DMS153 (cell line): ENCODE data around the gene AFG1L.
"Not testable (repeated sequence)": the region's sequence is repeated elsewhere in the genome, so short reads cannot be mapped to it uniquely, and the experiment has no call there.

ENCODE experiments used
- DNase-seq: peaks from one replicate; lab custom pipeline; 2025; lab: John Stamatoyannopoulos, UW

The AFG1L gene

DNA sequence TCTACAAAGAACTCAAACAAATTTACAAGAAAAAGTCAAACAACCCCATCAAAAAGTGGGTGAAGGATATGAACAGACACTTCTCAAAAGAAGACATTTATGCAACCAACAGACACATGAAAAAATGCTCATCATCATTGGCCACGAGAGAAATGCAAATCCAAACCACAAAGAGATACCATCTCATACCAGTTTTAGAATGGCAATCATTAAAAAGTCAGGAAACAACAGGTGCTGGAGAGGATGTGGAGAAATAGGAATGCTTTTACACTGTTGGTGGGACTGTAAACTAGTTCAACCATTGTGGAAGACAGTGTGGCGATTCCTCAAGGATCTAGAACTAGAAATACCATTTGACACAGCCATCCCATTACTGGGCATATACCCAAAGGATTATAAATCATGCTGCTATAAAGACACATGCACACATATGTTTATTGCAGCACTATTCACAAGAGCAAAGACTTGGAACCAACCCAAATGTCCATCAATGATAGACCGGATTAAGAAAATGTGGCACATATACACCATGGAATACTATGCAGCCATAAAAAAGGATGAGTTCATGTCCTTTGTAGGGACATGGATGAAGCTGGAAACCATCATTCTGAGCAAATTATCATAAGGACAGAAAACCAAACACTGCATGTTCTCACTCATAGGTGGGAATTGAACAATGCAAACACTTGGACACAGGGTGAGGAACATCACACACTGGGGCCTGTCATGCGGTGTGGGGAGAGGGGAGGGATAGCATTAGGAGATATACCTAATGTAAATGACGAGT is 121.4 kb downstream of the AFG1L start:
- not testable (repeated sequence) for DNase-seq

DNA sequence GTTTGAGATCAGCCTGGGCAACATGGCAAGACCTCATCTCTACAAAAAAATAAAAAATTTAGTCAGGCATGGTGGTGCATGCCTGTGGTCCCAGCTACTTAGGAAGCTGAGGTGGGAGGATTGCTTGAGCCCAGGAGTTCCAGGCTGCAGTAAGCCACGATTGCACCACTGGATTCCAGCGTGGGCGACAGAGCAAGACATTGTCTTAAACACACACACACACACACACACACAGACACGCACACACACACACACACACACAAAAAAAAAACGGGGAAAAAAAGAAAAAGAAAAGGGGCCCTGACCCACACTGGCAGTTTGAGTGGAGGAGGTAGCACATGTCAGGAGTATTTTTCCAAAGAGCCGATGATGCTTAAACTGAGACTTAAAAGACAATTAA is 122.2 kb downstream of the AFG1L start:
- DNase-seq: no peak

DNA sequence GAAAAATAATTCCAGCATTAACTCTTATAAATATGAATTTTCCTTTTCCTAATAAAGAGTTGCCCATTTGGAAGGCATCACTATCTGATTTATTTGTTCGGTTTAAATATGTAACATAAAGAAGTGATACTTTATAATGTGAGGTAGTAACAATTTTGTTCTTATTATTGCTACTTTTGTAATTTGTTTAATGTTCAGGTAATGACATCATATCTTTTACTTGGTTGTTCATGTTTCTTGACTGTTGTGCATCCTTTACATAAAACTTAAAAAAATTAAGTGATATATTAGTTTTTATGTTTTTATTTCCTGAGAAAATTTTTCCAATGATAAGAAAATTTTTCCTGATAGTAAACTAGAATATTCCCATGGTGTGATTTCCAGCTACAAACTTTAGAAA is 124.6 kb downstream of the AFG1L start:
- no peak for DNase-seq

DNA sequence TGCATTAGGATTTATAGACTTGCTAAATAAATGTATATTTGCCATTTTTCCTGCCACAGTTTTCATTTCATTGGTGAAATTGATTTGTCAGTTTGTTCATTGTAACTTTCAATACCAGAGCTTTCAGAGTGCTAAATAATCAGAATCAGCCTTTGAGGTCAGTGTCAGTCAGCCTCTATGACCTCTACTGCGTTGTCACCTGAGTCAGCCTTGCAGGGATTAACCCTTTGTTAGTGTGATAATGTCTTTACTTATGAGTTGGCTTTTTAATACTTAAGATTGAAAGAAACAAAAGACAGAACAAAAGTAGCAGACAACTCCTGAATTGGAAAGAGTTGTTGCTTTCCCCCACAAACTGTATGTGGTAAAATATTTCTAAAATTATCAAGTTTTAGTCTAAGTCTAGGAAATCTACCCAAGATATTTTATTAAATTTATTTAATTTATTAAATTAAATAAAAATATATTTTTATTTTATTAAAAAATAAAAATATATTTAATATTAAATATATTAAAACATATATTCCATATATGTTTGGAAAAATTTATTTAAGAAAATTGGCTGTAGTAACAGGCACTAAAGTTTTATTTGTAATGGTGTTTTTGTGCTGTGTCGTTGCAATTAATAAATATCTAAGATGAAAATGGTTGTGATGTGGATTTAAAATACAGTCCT is 125.2 kb downstream of the AFG1L start:
- no peak for DNase-seq

DNA sequence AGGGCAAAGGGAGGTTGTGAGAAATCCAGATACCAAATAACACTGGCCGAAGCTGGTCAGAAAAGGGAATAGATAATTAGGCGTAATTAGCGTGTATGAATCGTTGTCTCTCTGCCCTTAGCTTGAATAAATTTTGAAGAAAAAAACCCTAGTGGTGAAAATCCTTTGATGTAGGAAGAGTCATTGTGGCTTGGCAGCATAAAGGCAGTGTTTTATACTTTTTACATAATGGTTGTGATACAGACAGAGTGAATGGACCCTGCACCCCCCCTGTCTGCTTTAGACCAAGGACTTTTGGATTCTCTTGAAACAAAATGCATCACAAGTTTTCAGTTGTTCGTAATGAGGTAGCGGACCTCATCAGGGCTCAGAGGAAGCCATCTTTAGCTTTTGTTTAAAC is 126.5 kb downstream of the AFG1L start:
- no peak for DNase-seq

DNA sequence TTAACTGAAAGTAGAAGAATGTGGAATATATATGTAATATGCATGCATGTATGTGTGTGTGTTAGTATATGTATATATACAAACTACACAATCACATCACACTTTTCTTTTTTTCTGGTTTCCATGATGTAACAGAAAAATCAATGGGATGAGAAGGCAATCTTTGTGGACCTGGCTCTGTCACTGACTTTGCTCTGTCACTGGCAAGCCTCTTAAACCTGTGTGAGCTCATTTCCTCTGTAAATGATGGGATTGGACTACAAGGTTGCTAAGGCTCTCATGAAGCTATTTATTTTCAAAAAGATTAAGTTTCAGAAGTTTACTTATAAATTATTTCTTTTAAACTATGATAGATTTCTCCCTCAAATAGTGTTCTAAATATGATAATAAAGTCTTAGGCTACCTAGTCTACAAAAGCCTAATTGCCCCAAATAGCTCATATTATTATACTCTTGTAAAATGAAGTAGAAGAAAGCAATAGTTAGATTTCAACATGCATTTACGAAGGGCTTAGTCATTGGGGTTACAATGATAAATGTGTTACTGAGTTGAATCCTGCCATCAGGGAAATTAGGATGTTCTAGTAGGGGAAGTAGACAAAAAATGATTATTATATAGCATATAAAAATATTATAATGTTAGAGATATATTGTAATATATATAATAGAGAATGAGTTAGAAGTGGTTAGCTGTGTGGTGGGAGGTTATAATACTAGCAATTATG is 129.3 kb downstream of the AFG1L start:
- DNase-seq: no peak

DNA sequence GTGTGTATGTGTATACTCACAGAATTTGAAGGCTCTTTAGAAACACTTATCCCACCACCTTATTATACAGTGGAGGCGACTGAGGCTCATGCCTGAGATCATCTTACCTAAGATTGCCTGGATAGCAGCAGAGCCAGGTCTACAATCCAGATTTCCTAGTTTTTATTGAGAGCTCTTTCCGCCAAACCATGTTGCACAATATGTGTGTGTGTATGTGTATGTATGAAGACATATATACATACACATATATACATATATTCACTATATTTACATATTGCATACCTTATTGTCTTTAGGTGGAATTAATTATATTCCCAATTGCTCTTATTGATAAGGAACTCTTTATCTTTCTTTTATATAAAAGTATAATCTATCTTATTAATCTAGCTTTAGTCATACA is 130.6 kb downstream of the AFG1L start:
- no peak for DNase-seq

DNA sequence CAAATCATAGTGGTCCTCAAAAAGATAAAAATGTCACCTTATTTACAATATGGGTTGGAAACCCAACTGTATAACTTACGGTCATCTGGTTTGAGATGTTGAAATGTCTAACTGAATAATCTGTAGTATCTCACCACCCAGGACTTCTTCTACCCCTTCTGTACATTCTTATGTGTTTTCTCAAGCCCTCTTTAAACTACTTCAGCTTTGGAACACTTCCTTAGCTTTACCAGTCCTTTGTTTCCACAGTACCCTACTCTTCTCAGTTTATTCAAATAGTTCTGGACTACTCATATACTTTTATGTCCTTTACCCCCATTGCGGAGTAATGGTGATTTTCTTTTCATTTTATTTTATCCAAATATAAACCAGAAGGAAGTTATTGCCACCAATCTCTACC is 137.3 kb downstream of the AFG1L start:
- no peak for DNase-seq

DNA sequence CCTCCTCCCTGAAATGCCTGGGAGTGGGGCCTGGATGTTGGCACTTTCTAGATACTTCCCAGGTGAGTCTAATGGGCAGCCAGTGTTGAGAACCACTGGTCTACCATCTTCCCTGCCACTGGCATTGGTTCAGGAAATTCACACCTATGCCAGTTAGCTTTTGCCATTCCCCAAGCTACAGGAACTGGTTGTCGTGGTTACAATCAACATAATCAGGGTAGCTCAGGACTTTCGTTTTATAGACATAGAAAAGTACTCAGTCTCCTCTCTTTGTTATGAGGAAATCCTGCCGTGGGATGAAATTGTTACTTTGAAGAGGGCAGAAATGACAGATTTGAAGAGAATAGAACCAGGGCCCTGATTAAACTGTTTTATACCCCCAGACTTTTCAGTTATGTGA is 137.9 kb downstream of the AFG1L start:
- DNase-seq: peak; percentile 53

DNA sequence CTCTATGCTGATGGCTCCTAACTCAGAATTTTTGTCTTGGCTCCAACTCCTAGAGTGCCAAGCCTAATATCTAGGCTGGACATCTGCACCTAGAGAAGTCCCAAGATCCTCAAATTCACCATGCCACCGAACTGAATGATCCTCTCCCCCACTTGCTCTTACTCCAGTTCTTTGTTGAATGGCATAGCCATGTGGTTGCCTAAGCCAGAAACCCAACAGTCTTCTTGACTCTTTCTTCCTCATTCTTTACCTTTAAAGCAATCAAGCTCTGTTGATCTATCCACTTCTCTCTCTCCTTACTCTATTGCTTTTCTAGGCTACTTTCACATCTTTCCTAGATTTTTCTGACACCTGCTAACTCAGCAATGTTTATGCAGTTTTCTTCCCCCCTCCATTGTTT is 139.4 kb downstream of the AFG1L start:
- DNase-seq: no peak

DNA sequence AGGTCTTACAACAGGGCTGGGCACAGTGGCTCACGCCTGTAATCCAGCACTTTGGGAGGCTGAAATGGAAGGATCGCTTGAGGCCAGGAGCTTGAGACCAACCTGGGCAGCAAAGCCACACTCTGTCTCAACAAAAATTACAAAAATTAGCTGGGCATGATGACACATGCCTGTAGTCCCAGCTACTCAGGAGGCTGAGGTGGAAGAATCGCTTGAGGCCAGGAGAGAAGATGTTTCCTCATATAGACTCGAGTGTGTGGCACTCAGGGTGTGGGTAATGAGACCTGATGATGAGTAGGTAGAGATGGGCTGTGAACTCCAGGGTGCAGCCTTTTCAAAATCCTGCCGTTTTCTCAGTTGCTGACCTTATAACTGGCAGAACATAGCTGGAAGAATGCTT is 140.5 kb downstream of the AFG1L start:
- no peak for DNase-seq

DNA sequence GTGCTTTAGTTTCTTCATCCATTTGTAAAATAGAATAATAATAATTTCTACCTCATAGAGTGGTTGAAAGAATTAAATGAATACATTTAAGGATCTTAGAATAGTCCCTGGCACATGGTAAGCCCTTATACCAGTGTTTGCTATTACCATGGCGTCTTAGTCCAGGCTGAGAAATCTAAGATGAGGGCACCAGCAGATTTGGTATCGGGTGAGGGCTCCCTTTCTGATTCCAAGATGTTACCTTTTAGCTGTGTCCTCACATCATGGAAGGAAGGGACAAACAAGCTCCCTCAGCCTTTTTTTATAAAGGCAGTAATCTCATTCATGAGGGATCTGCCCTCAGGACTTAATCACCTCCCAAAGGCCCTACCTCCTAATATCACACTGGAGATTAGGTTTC is 141.9 kb downstream of the AFG1L start:
- no peak for DNase-seq

DNA sequence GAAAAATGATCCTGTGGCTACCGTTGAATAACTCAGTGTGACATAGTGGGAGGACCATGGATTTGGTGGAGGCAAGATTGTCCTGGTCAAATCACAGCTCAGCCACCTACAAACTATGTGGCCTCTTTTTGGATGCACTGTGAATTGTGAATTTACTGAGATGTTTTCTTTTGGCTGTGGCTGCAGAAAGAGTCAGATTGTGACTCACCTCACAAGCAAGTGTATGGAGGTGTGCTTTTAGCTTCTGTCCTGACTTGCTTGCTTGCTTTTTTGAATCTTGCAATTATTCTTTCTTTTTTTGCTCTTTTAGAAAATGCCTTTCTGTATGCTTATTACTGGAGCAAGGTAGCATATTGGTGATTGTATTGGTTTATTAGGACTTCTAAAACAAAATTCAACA is 143.0 kb downstream of the AFG1L start:
- DNase-seq: no peak

DNA sequence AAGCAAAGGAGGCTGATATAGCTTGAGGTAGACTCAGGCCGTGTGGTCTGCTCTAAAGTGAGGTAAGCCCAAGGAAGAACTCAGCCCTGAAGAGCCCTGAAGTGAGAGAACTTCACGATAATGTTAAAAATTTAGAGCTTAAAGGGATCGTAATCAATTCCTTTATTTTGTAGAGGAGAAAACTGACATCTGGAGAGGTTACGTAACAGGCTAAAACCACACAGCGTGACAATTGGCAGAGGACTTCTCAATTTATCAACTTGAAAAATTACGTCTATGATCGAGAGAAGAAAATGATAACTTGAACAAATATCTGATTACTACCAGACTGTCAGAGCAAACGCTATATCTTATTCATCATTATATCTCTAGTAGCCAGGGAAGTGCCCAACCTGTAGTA is 144.1 kb downstream of the AFG1L start:
- DNase-seq: no peak

DNA sequence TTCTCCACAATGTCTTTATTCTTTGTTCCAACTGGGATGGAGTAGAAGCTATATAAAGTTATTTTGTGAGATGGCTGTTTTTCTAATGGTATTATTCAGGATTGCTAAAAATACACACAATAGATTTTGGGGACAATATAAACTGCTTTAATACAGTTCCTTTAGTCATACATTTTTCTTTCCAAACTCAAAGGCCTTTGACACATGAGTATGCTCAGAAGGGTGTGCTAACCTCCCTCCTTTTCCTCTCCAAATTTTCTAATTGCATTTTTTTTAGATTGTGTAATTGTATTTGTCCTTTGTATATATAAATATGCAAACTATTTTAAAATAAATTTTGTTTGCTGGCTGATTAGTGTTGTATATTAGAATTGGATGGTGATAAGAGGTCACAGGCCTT is 146.3 kb downstream of the AFG1L start:
- DNase-seq: no peak

DNA sequence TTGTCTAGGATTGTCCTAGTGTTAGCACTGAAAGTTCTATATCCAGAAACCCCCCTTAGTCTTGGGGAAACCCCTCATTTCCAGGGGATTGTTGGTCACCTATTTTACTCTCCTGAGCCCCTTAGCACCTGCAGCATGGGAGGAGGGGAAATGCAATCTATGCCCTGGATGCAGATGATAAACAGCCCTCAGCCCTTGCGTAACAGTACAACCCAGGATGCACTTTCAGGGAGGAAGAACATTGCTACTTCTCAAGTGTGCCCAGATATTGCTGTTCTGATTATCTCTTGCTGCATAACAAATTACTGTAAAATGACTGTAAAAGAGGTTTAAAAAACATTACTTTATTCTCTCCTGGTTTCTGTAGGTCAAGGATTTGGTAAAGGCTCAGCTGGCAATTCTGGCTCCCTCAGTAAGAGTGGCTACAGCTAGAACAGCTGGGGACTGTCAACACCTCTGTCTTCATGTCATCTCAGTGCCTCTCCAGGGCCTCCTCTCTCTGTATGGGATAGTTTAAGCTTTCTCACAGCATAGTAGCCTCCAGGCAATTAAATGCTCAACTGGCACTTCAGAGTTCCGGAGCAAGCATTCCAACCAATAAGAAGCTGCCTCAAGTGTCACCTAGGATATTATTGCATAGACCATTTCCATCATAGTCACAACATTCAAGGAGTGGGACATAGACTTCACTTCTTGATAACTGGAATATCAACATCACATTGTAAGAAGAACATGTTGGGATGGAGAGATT is 148.1 kb downstream of the AFG1L start:
- DNase-seq: no peak

DNA sequence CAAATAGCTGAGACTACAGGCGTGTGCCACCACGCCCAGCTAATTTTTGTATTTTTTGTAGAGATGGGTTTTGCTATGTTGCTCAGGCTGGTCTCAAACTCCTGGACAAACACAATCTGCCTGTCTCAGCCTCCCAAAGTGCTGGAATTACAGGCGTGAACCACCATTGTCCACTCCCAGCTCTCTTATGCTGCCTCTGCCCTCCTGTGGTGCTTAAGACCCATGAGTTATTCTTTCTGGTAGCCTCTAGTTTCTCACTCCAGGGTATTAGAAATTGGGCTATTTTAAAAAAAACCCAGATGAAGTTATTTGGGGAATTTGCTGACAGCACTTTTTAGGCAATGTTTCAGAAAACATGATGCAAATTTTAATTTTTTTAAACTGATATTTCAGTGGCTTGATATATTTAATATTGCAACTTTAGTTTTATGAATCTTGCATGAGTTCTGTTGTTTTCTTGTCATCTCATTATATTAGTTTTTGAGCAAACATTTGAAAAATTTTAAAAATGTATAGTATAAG is 151.8 kb downstream of the AFG1L start:
- no peak for DNase-seq

DNA sequence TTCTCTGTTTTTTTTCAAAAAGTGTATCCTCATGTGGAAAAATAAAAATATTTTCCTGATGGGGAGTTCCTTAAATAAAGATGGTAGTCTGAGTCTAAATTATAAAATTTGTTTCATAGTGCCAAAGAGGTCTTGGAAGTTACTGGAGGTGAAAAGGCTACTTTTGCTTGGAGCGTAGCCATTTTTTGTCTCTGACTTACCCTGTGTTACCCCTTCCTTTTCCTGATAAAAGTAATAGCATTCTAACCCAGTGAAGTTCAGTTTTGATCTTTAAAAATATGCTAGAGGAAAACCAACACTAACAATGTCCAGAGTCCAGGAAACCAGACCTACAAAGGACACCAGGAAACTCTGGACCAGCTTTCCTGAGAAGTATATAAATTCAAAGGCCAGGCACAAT is 153.6 kb downstream of the AFG1L start:
- no peak for DNase-seq

DNA sequence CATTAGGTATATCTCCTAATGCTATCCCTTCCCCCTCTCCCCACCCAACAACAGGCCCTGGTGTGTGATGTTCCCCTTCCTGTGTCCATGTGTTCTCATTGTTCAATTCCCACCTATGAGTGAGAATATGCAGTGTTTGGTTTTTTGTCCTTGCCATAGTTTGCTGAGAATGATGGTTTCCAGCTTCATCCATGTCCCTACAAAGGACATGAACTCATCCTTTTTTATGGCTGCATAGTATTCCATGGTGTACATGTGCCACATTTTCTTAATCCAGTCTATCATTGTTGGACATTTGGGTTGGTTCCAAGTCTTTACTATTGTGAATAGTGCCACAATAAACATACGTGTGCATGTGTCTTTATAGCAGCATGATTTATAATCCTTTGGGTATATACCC is 154.9 kb downstream of the AFG1L start:
- DNase-seq: not testable (repeated sequence)

DNA sequence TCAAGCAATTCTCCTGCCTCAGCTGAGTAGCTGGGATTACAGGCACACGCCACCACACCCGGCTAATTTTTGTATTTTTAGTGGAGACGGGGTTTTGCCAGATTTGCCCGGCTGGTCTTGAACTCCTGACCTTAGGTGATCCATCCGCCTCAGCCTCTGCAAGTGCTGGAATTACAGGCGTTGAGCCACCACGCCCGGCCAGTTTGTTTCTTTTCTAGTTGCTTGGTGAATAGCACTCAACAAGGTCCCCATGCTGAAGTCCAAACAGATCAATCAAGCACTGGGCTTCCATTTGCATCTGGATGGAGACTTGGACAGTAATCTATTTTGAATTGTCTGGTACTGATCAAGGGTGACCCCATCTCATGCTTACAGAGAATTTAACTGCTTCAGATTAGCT is 157.0 kb downstream of the AFG1L start:
- DNase-seq: no peak

DNA sequence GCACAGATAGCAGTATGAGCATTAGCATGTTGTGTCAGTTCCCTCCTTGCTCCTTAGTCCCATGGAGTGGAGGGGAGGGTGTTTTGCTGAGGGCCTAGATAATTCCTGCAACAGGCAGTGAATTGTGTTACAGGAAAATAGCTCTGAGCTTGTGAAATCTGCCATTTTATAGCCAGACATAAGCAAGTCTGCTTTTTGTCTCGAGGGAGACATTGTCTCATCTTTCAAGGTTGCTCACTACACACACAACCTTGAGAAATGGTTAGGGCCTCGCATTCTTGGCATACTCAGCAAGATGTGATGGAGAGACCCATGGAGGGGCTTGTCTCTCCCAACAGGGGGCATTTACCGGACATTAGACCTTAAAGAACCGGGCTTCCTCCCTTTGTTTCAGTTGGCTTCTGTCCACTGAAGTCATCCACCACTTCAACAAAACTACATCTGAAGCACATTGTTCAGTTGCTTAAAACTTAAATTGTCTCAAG is 157.9 kb downstream of the AFG1L start:
- no peak for DNase-seq

DNA sequence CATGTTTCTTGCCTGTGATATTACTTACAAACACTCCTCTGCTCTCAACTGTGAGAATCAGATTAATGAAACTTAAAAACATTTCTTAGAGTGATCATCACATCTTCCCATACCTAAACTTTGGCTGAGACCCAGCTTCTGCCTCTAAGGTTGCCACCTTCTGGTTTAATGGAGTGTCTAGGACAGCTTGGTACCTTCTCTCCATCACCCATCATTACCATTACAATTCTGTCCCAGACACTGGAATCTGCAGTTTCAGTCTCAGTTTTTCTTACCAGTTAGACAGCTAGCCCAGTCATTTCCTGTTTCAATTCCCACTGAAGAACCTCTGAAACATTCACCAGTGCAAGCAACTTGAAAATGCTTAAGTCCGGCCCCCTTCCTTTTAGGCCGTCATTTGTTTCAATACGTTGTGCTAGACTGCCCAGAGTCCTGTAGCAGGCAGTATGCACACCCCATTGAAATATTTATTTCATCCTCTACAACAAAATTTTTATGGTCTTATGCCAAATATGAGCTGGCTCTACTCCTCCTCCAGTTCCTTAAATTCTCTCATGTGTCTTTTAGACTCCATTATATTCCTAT is 158.8 kb downstream of the AFG1L start:
- DNase-seq: no peak
